WTC11 (cell line): ENCODE data around the gene LBX2. TPM values are rescaled to one million over a fixed set of nuclear protein-coding genes. Genes with fewer than 3 reads are reported as not detected.

Experiments used
- ATAC-seq: fragments of 200-7000 bp; cut with Tn5 transposase; 2 replicates; pipeline ENCODE4 v1.10.0; 2021; ENCODE audit warnings: mild to moderate bottlenecking, moderate library complexity
- CTCF ChIA-PET: fragments of 300-600 bp; sonication (Branson Sonifier 250); formaldehyde crosslinking; loops from one replicate; lab custom pipeline; 2021; ENCODE audit warnings: antibody characterized with exemption; lab: Charles Lee
- POLR2A ChIA-PET: fragments of 350-600 bp; sonication (Branson Sonifier 250); formaldehyde crosslinking; loops from one replicate; lab custom pipeline; 2021; ENCODE audit warnings: antibody characterized with exemption; lab: Charles Lee
- DNase-seq: peaks from one replicate; pipeline ENCODE4 v3.0.0; 2021; ENCODE audit warnings: low spot score
- H3K27ac Mint-ChIP-seq: 2 replicates; pipeline ENCODE4 v1.8.0; 2021; ENCODE audit warnings: mixed read lengths
- H3K27me3 Mint-ChIP-seq: 2 replicates; pipeline ENCODE4 v1.8.0; 2021; ENCODE audit warnings: low read depth, mild to moderate bottlenecking, moderate library complexity, mixed read lengths
- H3K36me3 Mint-ChIP-seq: 2 replicates; pipeline ENCODE4 v1.8.0; 2021; ENCODE audit warnings: mixed read lengths
- H3K4me1 Mint-ChIP-seq: 2 replicates; pipeline ENCODE4 v1.8.0; 2022; ENCODE audit warnings: mixed read lengths
- H3K4me3 Mint-ChIP-seq: 2 replicates; pipeline ENCODE4 v1.8.0; 2021; ENCODE audit warnings: mild to moderate bottlenecking, moderate library complexity, mixed read lengths
- H3K9me3 Mint-ChIP-seq: 2 replicates; pipeline ENCODE4 v1.8.0; 2021; ENCODE audit warnings: mixed read lengths
- AR ChIP-seq: fragments of 250-450 bp; sonication (Bioruptor Pico); IDR thresholded peaks from 2 replicates; pipeline ENCODE4 v1.9.0; 2021; ENCODE audit warnings: mild to moderate bottlenecking
- ATF1 ChIP-seq: sonication (generic); formaldehyde crosslinking; IDR thresholded peaks from 2 replicates; pipeline ENCODE4 v1.8.1; 2023; ENCODE audit warnings: mild to moderate bottlenecking, moderate library complexity, missing genetic modification reagents
- ESRRA ChIP-seq: sonication (generic); formaldehyde crosslinking; IDR thresholded peaks from 2 replicates; pipeline ENCODE4 v1.8.1; 2022; ENCODE audit warnings: mild to moderate bottlenecking, missing genetic modification reagents, borderline replicate concordance
- ETV6 ChIP-seq: sonication (generic); formaldehyde crosslinking; IDR thresholded peaks from 2 replicates; pipeline ENCODE4 v1.8.1; 2022; ENCODE audit warnings: mild to moderate bottlenecking, missing genetic modification reagents
- FOXP1 ChIP-seq: sonication (generic); formaldehyde crosslinking; IDR thresholded peaks from 2 replicates; pipeline ENCODE4 v1.8.0; 2022; ENCODE audit warnings: missing genetic modification reagents, mild to moderate bottlenecking, moderate library complexity, borderline replicate concordance
- IRF1 ChIP-seq: sonication (generic); formaldehyde crosslinking; IDR thresholded peaks from 2 replicates; pipeline ENCODE4 v1.8.0; 2023; ENCODE audit warnings: missing genetic modification reagents
- JUN ChIP-seq: sonication (generic); formaldehyde crosslinking; IDR thresholded peaks from 2 replicates; pipeline ENCODE4 v1.8.0; 2023; ENCODE audit warnings: mild to moderate bottlenecking, missing genetic modification reagents
- ZNF263 ChIP-seq: sonication (generic); formaldehyde crosslinking; IDR thresholded peaks from 2 replicates; pipeline ENCODE4 v1.8.1; 2022; ENCODE audit warnings: low read depth, mild to moderate bottlenecking, moderate library complexity, missing genetic modification reagents
- ZNF423 ChIP-seq: fragments of 250-450 bp; sonication (Bioruptor Pico); IDR thresholded peaks from 2 replicates; pipeline ENCODE4 v2.1.2; 2022; ENCODE audit warnings: mild to moderate bottlenecking, moderate library complexity
- ZNF425 ChIP-seq: fragments of 250-450 bp; sonication (Bioruptor Pico); conservative IDR thresholded peaks from 2 replicates; pipeline ENCODE4 v1.9.0; 2021; ENCODE audit warnings: mild to moderate bottlenecking
- total RNA-seq: library from RNA; stranded (reverse); gene quantifications from 3 replicates; pipeline ENCODE4 v1.2.3, GENCODE V29; 2021
- TF ChIP-seq, protein P1 (sequence below): sonication (generic); formaldehyde crosslinking; IDR thresholded peaks from 2 replicates; pipeline ENCODE4 v1.8.0; 2023; ENCODE audit warnings: missing genetic modification reagents, mild to moderate bottlenecking, borderline replicate concordance
- TF ChIP-seq, protein P2 (sequence below): fragments of 250-450 bp; sonication (Bioruptor Pico); IDR thresholded peaks from 2 replicates; pipeline ENCODE4 v1.8.0; 2021; ENCODE audit warnings: mild to moderate bottlenecking
- TF ChIP-seq, protein P3 (sequence below): fragments of 250-450 bp; sonication (Bioruptor Pico); IDR thresholded peaks from 2 replicates; pipeline ENCODE4 v1.9.0; 2021; ENCODE audit warnings: moderate library complexity, mild to moderate bottlenecking, inconsistent platforms, borderline replicate concordance
- TF ChIP-seq, protein P4 (sequence below): sonication (generic); formaldehyde crosslinking; IDR thresholded peaks from 2 replicates; pipeline ENCODE4 v1.8.0; 2022; ENCODE audit warnings: mild to moderate bottlenecking, missing genetic modification reagents

The LBX2 gene
- total RNA-seq, 1 experiment from 2014 or later: 1.0 TPM

DNA sequence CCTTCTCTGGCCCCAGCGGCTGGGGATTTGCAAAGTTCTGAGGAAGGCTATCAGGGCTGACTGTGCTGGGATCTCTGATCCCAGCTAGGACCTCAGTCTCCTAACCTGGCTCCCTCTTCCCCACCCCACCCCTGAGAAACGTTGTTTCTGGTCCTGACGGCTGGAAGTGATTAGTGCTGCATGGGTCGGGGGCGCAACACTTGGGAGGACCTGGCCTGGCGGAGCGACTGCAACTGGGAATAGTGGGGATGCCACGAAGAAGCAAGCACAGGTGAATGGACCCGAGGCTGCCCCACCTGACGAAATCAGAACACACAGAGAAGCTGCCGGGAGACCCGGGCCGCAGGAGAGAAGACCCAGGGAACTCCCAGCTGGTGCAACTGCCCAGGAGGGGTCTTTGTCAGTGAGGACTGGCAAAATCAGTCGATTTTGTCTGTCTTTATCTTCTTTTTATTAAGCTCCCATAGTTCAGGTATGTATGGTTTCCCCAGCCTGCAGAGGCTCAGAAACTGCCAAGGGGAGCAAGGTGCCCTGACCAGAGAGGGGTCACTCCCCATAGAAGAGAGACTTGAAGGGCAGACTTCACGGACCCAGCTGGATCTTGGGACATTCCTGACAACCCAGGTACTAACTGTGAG is 656 bp upstream of the LBX2 start:
- peaks cover 54% of the 10 kb centered on the region for H3K4me1 Mint-ChIP-seq
- POLR2A ChIA-PET: interaction anchor here (0.6 to 1.5 kb wide), 4 partner anchors 18 to 214 kb away, joined by 3 to 6 read pairs (median 4); partner anchors contain the start of genes CCDC142 and WBP1
- H3K27ac Mint-ChIP-seq: no peak overlapping the region
- DNase-seq (no peak), ATAC-seq (no peak)
- TF ChIP-seq ESRRA (CRISPR knock-in tag): no peak
- TF ChIP-seq, protein P1, sequence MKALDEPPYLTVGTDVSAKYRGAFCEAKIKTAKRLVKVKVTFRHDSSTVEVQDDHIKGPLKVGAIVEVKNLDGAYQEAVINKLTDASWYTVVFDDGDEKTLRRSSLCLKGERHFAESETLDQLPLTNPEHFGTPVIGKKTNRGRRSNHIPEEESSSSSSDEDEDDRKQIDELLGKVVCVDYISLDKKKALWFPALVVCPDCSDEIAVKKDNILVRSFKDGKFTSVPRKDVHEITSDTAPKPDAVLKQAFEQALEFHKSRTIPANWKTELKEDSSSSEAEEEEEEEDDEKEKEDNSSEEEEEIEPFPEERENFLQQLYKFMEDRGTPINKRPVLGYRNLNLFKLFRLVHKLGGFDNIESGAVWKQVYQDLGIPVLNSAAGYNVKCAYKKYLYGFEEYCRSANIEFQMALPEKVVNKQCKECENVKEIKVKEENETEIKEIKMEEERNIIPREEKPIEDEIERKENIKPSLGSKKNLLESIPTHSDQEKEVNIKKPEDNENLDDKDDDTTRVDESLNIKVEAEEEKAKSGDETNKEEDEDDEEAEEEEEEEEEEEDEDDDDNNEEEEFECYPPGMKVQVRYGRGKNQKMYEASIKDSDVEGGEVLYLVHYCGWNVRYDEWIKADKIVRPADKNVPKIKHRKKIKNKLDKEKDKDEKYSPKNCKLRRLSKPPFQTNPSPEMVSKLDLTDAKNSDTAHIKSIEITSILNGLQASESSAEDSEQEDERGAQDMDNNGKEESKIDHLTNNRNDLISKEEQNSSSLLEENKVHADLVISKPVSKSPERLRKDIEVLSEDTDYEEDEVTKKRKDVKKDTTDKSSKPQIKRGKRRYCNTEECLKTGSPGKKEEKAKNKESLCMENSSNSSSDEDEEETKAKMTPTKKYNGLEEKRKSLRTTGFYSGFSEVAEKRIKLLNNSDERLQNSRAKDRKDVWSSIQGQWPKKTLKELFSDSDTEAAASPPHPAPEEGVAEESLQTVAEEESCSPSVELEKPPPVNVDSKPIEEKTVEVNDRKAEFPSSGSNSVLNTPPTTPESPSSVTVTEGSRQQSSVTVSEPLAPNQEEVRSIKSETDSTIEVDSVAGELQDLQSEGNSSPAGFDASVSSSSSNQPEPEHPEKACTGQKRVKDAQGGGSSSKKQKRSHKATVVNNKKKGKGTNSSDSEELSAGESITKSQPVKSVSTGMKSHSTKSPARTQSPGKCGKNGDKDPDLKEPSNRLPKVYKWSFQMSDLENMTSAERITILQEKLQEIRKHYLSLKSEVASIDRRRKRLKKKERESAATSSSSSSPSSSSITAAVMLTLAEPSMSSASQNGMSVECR (CRISPR knock-in tag): no peak
- H3K36me3 Mint-ChIP-seq: peaks cover 8% of the 10 kb centered on the region
- no peaks in the 10 kb centered on the region for H3K9me3 Mint-ChIP-seq
- CTCF ChIA-PET: interaction anchor here (0.8 to 6.0 kb wide), 6 partner anchors 10 to 165 kb away, joined by 3 to 43 read pairs (median 6); partner anchors contain the start of genes CCDC142 and TTC31
- H3K27me3 Mint-ChIP-seq: peaks cover 100% of the 10 kb centered on the region
- H3K4me3 Mint-ChIP-seq: peak overlapping the region; percentile 79

DNA sequence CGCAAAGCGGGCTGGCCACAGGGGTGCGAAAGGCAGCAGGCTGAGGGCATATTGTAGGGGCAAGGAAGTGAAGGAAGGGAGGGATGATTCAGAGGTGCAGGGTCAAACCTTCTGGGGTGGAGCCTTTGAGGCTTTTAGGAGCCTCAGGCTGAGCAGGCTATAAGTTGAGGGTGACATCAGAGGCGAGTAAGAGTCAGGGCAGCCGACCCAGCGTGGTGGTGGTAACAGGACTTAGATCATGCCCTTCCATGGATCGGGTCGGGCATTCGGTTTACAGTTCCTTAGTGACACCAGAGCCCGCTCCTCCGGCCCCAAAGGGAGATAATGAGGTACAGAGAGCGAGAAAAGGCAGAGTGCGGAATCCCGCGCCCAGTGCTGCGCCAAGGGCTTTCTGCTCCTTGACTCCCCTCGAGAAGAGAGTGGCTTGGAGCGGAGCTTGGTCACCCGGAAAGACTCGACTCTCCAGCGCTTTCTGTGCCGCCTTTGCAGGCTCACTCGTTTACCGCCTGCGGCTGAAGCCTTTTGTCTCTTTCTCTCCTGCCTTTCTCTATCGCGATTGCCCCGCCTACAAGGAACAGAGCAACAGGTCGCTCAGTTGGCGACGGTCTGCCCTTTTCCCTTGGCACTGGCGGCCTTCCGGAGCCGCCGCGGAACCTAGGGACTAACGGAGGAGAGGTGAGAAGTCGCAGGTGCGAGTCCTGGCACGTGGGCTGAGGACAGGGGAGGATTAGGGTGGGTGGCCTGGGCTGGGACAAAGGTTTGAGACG is 720 bp downstream of the LBX2 start:
- peaks cover 43% of the 10 kb centered on the region for H3K4me1 Mint-ChIP-seq
- H3K4me3 Mint-ChIP-seq: peak overlapping the region; percentile 79
- H3K27ac Mint-ChIP-seq: no peak overlapping the region
- peaks cover 7% of the 10 kb centered on the region for H3K36me3 Mint-ChIP-seq
- CTCF ChIA-PET: interaction anchor here (0.8 to 6.0 kb wide), 9 partner anchors 9 to 164 kb away, joined by 3 to 43 read pairs (median 3); partner anchors contain the start of genes CCDC142, TTC31 and WBP1
- no peaks in the 10 kb centered on the region for H3K9me3 Mint-ChIP-seq
- peak; percentile 13 for ATAC-seq
- peaks cover 96% of the 10 kb centered on the region for H3K27me3 Mint-ChIP-seq
- POLR2A ChIA-PET: interaction anchor here (1.0 to 1.5 kb wide), 3 partner anchors 15 to 60 kb away, joined by 3 to 4 read pairs (median 3); partner anchors contain the start of genes CCDC142 and TTC31
- peak; percentile 63 for DNase-seq
- no peak for TF ChIP-seq IRF1
- peak; percentile 58; the same call in 1 of the 2 replicates for TF ChIP-seq FOXP1 (CRISPR knock-in tag)
- no peak for TF ChIP-seq JUN (CRISPR knock-in tag)
- TF ChIP-seq, protein P2, sequence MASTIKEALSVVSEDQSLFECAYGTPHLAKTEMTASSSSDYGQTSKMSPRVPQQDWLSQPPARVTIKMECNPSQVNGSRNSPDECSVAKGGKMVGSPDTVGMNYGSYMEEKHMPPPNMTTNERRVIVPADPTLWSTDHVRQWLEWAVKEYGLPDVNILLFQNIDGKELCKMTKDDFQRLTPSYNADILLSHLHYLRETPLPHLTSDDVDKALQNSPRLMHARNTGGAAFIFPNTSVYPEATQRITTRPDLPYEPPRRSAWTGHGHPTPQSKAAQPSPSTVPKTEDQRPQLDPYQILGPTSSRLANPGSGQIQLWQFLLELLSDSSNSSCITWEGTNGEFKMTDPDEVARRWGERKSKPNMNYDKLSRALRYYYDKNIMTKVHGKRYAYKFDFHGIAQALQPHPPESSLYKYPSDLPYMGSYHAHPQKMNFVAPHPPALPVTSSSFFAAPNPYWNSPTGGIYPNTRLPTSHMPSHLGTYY: no peak
- TF ChIP-seq ZNF423 (CRISPR knock-in tag): no peak
- TF ChIP-seq, protein P3, sequence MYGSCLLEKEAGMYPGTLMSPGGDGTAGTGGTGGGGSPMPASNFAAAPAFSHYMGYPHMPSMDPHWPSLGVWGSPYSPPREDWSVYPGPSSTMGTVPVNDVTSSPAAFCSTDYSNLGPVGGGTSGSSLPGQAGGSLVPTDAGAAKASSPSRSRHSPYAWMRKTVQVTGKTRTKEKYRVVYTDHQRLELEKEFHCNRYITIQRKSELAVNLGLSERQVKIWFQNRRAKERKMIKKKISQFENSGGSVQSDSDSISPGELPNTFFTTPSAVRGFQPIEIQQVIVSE (CRISPR knock-in tag): no peak
- TF ChIP-seq ZNF263 (CRISPR knock-in tag): no peak
- no peak for TF ChIP-seq ETV6
- no peak for TF ChIP-seq AR
- TF ChIP-seq, protein P4, sequence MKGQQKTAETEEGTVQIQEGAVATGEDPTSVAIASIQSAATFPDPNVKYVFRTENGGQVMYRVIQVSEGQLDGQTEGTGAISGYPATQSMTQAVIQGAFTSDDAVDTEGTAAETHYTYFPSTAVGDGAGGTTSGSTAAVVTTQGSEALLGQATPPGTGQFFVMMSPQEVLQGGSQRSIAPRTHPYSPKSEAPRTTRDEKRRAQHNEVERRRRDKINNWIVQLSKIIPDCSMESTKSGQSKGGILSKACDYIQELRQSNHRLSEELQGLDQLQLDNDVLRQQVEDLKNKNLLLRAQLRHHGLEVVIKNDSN (CRISPR knock-in tag): peak; percentile 38; the same call in 1 of the 2 replicates
- no peak for TF ChIP-seq ZNF425 (CRISPR knock-in tag)
- TF ChIP-seq ATF1 (CRISPR knock-in tag): no peak
